BE2C (cell line): ENCODE data around the gene TIFAB.

Source experiments
- DNase-seq: peaks from one replicate; pipeline ENCODE4 v3.0.0-alpha.2; 2020
- H3K27me3 ChIP-seq: fragments of 250-450 bp; sonication (Bioruptor Pico); 2 replicates; pipeline ENCODE4 v1.5.1; 2020; ENCODE audit warnings: mild to moderate bottlenecking
- H3K36me3 ChIP-seq: fragments of 250-450 bp; sonication (Bioruptor Pico); 2 replicates; pipeline ENCODE4 v1.5.1; 2020; ENCODE audit warnings: mild to moderate bottlenecking
- H3K4me1 ChIP-seq: fragments of 250-450 bp; sonication (Bioruptor Pico); 2 replicates; pipeline ENCODE4 v1.5.1; 2020
- H3K4me3 ChIP-seq: 2 replicates; pipeline ENCODE4 v1.5.1; 2011; ENCODE audit warnings: low read depth, low read length
- H3K9me3 ChIP-seq: fragments of 250-450 bp; sonication (Bioruptor Pico); 2 replicates; pipeline ENCODE4 v1.5.1; 2020
- TF ChIP-seq, protein P1 (sequence below): IDR thresholded peaks from 2 replicates; pipeline ENCODE4 v1.5.1; 2012; ENCODE audit warnings: mild to moderate bottlenecking, low read depth, low read length

Gene TIFAB

DNA sequence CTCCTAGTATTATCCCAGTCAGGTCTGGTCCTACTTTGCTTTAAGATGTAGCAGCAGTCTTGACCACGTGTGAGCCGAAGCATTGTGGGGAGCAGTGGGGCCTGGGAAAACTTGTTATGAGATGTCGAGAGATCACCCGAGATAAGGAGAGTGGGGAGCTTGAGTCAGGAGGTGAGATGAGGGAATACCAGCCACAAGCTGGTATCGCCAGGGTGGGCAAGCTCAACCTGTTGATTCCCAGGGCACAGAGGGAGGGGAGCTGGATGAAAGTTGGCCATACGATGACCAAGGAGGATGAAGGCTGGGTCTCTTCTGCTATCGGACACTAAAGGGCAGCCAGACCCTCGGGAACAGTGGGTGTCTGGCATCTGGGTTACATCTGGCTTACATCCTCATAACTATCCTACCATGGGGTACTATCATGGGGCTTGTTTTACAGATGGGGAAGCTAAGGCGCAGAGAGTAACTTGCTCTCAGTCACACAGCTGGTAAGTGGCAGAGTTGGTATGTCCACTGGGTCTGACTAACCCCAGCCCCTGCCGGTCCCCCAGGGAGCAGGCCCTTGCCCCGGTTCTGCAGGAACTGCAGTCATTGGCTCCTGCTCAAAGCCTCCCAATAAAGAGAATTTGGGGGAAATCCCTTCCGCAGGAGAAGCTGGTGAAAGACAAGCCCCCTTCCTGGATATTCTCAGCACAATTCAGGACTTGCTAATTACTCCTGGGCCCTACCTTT, 13.4 kb upstream of the TIFAB start:
- H3K4me1 ChIP-seq: no peaks in the 10 kb centered on the region

DNA sequence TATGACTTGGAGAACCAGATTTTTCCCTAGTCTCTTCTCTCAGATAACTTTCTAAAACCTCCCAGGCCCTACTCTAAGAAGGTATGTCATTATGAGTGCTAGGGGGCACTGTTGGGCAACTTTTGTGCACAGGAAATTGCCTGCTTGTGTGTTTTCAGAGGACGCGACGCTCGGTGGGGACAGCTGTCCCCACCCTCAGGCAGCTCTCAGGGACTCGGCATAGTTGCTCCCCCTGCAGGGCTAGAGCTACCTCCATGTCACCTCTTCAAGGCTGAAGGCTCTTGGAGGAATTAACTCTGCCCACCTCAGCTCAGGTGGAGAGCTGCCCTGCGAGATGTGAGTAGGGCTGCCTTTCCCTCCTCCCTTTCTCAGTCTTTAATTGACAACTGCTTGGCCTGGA, 10.2 kb upstream of the TIFAB start:
- H3K9me3 ChIP-seq: no peaks in the 10 kb centered on the region
- H3K27me3 ChIP-seq: peaks cover 77% of the 10 kb centered on the region
- H3K4me3 ChIP-seq: no peak overlapping the region
- TF ChIP-seq, protein P1, sequence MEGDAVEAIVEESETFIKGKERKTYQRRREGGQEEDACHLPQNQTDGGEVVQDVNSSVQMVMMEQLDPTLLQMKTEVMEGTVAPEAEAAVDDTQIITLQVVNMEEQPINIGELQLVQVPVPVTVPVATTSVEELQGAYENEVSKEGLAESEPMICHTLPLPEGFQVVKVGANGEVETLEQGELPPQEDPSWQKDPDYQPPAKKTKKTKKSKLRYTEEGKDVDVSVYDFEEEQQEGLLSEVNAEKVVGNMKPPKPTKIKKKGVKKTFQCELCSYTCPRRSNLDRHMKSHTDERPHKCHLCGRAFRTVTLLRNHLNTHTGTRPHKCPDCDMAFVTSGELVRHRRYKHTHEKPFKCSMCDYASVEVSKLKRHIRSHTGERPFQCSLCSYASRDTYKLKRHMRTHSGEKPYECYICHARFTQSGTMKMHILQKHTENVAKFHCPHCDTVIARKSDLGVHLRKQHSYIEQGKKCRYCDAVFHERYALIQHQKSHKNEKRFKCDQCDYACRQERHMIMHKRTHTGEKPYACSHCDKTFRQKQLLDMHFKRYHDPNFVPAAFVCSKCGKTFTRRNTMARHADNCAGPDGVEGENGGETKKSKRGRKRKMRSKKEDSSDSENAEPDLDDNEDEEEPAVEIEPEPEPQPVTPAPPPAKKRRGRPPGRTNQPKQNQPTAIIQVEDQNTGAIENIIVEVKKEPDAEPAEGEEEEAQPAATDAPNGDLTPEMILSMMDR: peak; percentile 82
- H3K4me1 ChIP-seq: no peaks in the 10 kb centered on the region
- no peaks in the 10 kb centered on the region for H3K36me3 ChIP-seq
- peak; percentile 84 for DNase-seq

More for the DNA sequence above, 13.4 kb upstream of the TIFAB start:
- H3K9me3 ChIP-seq: no peaks in the 10 kb centered on the region
- TF ChIP-seq, protein P1: no peak
- no peak for DNase-seq
- H3K27me3 ChIP-seq: peaks cover 52% of the 10 kb centered on the region
- no peak overlapping the region for H3K4me3 ChIP-seq
- no peaks in the 10 kb centered on the region for H3K36me3 ChIP-seq

DNA sequence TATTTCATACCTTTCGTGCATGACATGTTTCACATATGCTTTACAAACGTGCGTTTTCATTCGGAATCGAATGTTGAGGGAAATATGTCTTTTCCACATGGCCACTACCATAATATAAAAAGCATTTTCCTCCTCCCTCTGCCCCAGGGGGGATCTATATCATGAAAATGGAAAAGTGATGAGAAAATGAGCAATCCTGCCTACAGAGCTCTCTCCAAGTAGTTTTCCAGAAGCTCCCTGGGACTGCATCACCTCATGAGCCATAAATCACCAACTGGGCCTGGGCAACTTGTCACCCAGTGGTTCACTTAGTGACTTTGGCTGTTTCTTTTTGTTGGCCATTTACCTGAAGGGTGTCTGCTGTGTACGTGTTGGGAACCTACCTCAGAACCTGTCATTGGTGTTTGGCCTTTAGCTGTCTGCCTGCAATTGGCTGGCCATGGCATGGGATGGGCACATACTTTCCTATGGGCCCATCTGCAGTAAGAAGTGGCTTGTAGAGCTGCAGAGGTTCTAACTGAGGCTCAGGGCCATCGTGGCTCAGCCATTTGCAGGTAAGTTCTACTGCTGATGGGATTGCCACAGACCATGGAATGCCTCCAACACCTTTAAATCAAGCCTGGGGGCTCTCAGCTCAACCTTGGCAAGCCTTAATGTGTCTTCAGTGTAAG, 9.5 kb upstream of the TIFAB start:
- Histone ChIP-seq H3K4me1 (no peaks in the 10 kb centered on the region), H3K9me3 (no peaks in the 10 kb centered on the region), H3K4me3 (no peak overlapping the region), H3K36me3 (no peaks in the 10 kb centered on the region), H3K27me3 (peaks cover 75% of the 10 kb centered on the region)
- TF ChIP-seq, protein P1: no peak
- DNase-seq: no peak

DNA sequence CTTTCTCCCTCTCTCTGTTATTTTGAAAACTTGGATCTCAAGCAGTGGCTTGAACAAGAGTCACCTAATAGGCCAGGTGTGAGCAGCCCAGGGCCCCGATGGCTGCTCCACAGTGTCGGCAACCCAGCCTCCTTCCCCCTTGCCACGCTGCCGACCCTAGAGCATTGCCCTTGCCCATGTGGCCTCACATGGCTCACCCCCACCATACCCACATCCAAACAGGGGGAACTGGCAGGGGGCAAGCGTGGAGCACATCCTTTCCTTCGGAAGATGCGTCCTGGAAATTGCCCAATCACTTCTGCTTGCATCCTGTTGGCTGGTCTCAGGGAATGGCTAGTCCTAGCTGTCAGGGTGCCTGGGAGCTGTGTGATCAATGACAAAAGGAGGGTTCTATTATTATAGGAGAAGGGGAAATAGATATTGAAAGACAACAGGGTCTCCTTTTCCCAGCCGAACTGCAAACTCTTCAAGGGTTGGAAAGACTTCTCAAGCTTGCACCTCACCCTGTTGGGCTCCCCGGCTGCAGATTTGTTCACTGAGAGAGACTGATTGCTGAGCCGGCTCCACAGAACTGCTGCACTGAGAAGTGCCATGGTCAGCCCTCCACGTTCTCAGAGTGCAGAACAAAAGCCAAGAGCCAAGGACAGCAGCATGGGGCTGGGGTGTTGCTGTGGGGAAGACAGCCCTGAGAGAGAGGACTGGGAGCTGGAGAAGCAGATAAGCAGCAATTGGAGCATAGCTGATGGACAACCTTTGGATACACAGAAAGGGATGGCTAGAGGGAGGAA, 8.3 kb upstream of the TIFAB start:
- no peaks in the 10 kb centered on the region for H3K36me3 ChIP-seq
- no peak for DNase-seq
- TF ChIP-seq, protein P1: no peak
- H3K4me1 ChIP-seq: no peaks in the 10 kb centered on the region
- peaks cover 71% of the 10 kb centered on the region for H3K27me3 ChIP-seq
- H3K4me3 ChIP-seq: no peak overlapping the region
- H3K9me3 ChIP-seq: no peaks in the 10 kb centered on the region

DNA sequence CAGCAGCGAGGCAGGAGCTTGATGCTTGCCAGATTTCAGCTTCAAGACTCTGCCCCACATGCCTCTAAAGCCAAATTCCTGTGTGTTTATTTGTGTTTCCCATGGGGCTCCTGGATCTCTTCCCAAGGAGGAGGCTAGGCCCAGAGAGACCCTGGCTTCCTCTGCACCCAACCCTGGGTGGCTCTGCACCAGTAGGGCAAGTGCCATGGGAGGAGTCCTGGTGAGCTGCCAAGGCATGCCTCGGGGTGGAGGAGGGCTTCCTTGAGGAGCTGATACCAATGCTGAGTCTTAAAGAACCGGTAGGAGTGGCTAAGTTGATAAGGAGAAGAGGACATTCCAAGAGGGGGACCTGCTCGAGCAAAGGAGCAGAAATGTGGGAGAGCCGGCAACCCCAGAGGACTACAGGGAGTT, 6.8 kb upstream of the TIFAB start:
- Histone ChIP-seq H3K4me3 (no peak overlapping the region), H3K27me3 (peaks cover 61% of the 10 kb centered on the region), H3K4me1 (no peaks in the 10 kb centered on the region), H3K9me3 (no peaks in the 10 kb centered on the region), H3K36me3 (no peaks in the 10 kb centered on the region)
- DNase-seq: no peak
- TF ChIP-seq, protein P1: no peak
